ENCODE results near the gene TEX48.

TEX48 gene

GRCh38 chr9:114629563-114630090 lies 52.4 kb downstream of the TEX48 start:
- ATAC-seq: no peak
- TF ChIP-seq SNAI2 (CRISPR knock-in tag; IDR thresholded peaks at IDR 0.05): no peak
- no peak for TF ChIP-seq ARNTL (CRISPR knock-in tag; IDR thresholded peaks at IDR 0.05; ENCODE audit: borderline replicate concordance, low read depth)
- no peak for TF ChIP-seq CSRNP3 (CRISPR knock-in tag; IDR thresholded peaks at IDR 0.05)
- TF ChIP-seq TOX (CRISPR knock-in tag; IDR thresholded peaks at IDR 0.05; ENCODE audit: borderline replicate concordance): no peak

GRCh38 chr9:114627553-114627952 lies 54.4 kb downstream of the TEX48 start:
- no peak for ATAC-seq
- no peak for TF ChIP-seq ZNF70 (CRISPR knock-in tag; IDR thresholded peaks at IDR 0.05)
- TF ChIP-seq RARB (CRISPR knock-in tag; IDR thresholded peaks at IDR 0.05): no peak
- TF ChIP-seq GLIS3 (CRISPR knock-in tag; IDR thresholded peaks at IDR 0.05): no peak

GRCh38 chr9:114626415-114627020 lies 55.5 kb downstream of the TEX48 start:
- no peak for ATAC-seq
- TF ChIP-seq ARNTL (CRISPR knock-in tag; IDR thresholded peaks at IDR 0.05; ENCODE audit: borderline replicate concordance, low read depth): no peak
- no peak for TF ChIP-seq TCF4 (CRISPR knock-in tag; IDR thresholded peaks at IDR 0.05; ENCODE audit: borderline replicate concordance)
- TF ChIP-seq ZFP3 (CRISPR knock-in tag; IDR thresholded peaks at IDR 0.05): no peak
- TF ChIP-seq SNAI2 (CRISPR knock-in tag; IDR thresholded peaks at IDR 0.05): no peak
- no peak for TF ChIP-seq ESRRG (CRISPR knock-in tag; IDR thresholded peaks at IDR 0.05)
- TF ChIP-seq PATZ1 (CRISPR knock-in tag; IDR thresholded peaks at IDR 0.05; ENCODE audit: borderline replicate concordance): no peak
- TF ChIP-seq CSRNP3 (CRISPR knock-in tag; IDR thresholded peaks at IDR 0.05): no peak
- TF ChIP-seq ZC3H10 (CRISPR knock-in tag; IDR thresholded peaks at IDR 0.05): no peak
- no peak for TF ChIP-seq ZNF70 (CRISPR knock-in tag; IDR thresholded peaks at IDR 0.05)
- no peak for TF ChIP-seq ISL1 (CRISPR knock-in tag; IDR thresholded peaks at IDR 0.05)
- no peak for TF ChIP-seq TSHZ2 (CRISPR knock-in tag; IDR thresholded peaks at IDR 0.05)
- TF ChIP-seq BACH2 (CRISPR knock-in tag; IDR thresholded peaks at IDR 0.05; ENCODE audit: borderline replicate concordance): no peak
- TF ChIP-seq TOX (CRISPR knock-in tag; IDR thresholded peaks at IDR 0.05; ENCODE audit: borderline replicate concordance): no peak
- no peak for TF ChIP-seq RARB (CRISPR knock-in tag; IDR thresholded peaks at IDR 0.05)
- no peak for TF ChIP-seq ZNF8 (CRISPR knock-in tag; IDR thresholded peaks at IDR 0.05)
- no peak for TF ChIP-seq ZNF565 (CRISPR knock-in tag; conservative IDR thresholded peaks at IDR 0.05; ENCODE audit: low read depth)

- ATAC-seq: no peak
- no peak for TF ChIP-seq ZNF8 (CRISPR knock-in tag; IDR thresholded peaks at IDR 0.05)
- TF ChIP-seq CSRNP3 (CRISPR knock-in tag; IDR thresholded peaks at IDR 0.05): no peak
- TF ChIP-seq PATZ1 (CRISPR knock-in tag; IDR thresholded peaks at IDR 0.05; ENCODE audit: borderline replicate concordance): no peak
- no peak for TF ChIP-seq TCF4 (CRISPR knock-in tag; IDR thresholded peaks at IDR 0.05; ENCODE audit: borderline replicate concordance)
- no peak for TF ChIP-seq ZFP3 (CRISPR knock-in tag; IDR thresholded peaks at IDR 0.05)
- no peak for TF ChIP-seq SNAI2 (CRISPR knock-in tag; IDR thresholded peaks at IDR 0.05)
- TF ChIP-seq ZNF565 (CRISPR knock-in tag; conservative IDR thresholded peaks at IDR 0.05; ENCODE audit: low read depth): no peak
- no peak for TF ChIP-seq CREB5 (CRISPR knock-in tag; IDR thresholded peaks at IDR 0.05; ENCODE audit: low read depth)
- no peak for TF ChIP-seq RARB (CRISPR knock-in tag; IDR thresholded peaks at IDR 0.05)
- TF ChIP-seq ISL1 (CRISPR knock-in tag; IDR thresholded peaks at IDR 0.05): no peak
- TF ChIP-seq ESRRG (CRISPR knock-in tag; IDR thresholded peaks at IDR 0.05): no peak
- TF ChIP-seq CSDC2 (CRISPR knock-in tag; IDR thresholded peaks at IDR 0.05): no peak
- TF ChIP-seq OSR1 (CRISPR knock-in tag; IDR thresholded peaks at IDR 0.05): no peak
- no peak for TF ChIP-seq ZC3H10 (CRISPR knock-in tag; IDR thresholded peaks at IDR 0.05)
- TF ChIP-seq TOX (CRISPR knock-in tag; IDR thresholded peaks at IDR 0.05; ENCODE audit: borderline replicate concordance): no peak
Measured at GRCh38 chr9:114624677-114625076, 57.3 kb downstream of the TEX48 start.

All from SK-N-SH treated with all-trans-retinoic acid at 6 μM for 48 hours (cell line).